IPS-NIHi7 (cell line): ENCODE measurements around the gene PYGO2.
"Not testable (repeated sequence)": the region's sequence is repeated elsewhere in the genome, so short reads cannot be mapped to it uniquely, and the experiment has no call there.

ENCODE experiments used
- DNase-seq: peaks from one replicate; pipeline ENCODE4 v3.0.0; 2012; ENCODE audit warnings: mixed read lengths; ENCODE audit errors: extremely low spot score

Gene PYGO2

DNA sequence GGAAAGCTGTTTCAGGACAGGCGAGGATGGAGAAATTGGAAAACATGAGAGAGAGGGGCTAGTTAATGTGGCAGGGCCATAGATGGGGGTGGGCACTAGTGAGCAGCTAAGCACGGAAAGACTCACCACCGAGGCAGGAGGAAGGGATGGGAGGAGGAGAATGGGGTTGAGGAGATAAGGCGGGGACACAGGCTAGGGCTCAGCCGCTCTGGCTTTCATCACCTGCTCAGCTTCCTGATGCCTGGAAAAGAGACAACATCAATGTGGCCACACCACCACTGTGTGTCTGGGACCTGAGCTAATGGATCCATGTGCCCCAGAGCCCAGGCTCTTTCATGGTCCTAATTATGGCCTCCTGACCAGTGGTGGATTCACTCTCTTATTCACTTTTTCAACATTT lies 52.6 kb downstream of the PYGO2 start:
- DNase-seq: no peak

DNA sequence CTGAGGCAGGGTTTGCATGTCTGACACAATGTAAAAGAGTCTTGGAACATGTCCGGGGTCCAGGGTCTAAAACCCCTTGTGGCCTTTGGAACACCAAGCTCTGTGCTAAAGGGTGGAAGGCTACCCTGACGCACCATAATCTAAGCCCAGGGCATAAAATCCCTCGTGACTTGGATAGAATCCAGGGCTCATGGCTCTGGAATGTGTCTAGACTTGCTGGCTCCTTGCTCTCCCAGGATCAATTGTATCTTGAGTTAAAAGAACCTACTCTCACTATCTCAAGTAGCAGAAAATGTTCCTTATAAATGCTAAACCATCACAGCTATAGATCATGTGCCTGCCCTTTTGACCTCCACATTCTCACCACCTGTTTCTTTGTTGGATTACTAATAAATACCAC lies 53.5 kb downstream of the PYGO2 start:
- DNase-seq: not testable (repeated sequence)
